K562 (cell line): ENCODE results near the gene INS. TPM values are rescaled to one million over a fixed set of nuclear protein-coding genes. Genes with fewer than 3 reads are reported as not detected.

Source experiments
- ATAC-seq: fragments of 200-7000 bp; cut with Tn5 transposase; 3 replicates; pipeline ENCODE4 v1.9.1; 2020; ENCODE audit warnings: moderate library complexity
- BruUV-seq: library from RNA; stranded (reverse); fragments of 400-500 nt; replicated peaks from 2 replicates; lab custom pipeline; 2021; lab: Mats Ljungman, UMichigan
- CTCF ChIA-PET: fragments of 300-600 bp; formaldehyde crosslinking; extraction: SDS; loops from one replicate; lab custom pipeline; 2021; ENCODE audit warnings: low intra/inter-chr PET ratio; lab: Yijun Ruan, JAX
- POLR2A ChIA-PET: fragments of 300-600, 350-650 bp; sonication (Branson Sonifier 250); formaldehyde crosslinking; extraction: SDS; loops from one replicate; lab custom pipeline; 2021; ENCODE audit warnings: antibody characterized with exemption, inconsistent platforms; lab: Yijun Ruan, JAX
- DNase-seq, 4 experiments: peaks; one replicate each; pipeline versions ENCODE4 v3.0.0 to v3.0.0-alpha.2; 2011 to 2018; ENCODE audit warnings: low spot score in 3 of 4, mixed read lengths in 3 of 4; ENCODE audit errors: extremely low read depth in 1 of 4
- FAIRE-seq: peaks from 2 replicates; lab custom pipeline; 2011; peaks lifted over from hg19 to GRCh38; lab: Jason Lieb, UNC
- H2AFZ ChIP-seq: 2 replicates; pipeline ENCODE4 v1.6.0; 2011; ENCODE audit warnings: low read depth, low read length, control low read depth, inconsistent platforms
- H3K27ac ChIP-seq: fragments of 200-600 bp; 3 replicates; pipeline ENCODE4 v1.8.0; 2011; ENCODE audit warnings: low read depth, mild to moderate bottlenecking, control low read depth, inconsistent platforms, low read length, moderate library complexity, mixed read lengths; ENCODE audit errors: extremely low read depth
- H3K27me3 ChIP-seq, 2 experiments: fragments of 300-600 bp in 1 of 2; 2 replicates in 1 of 2; 3 replicates in 1 of 2; pipeline versions ENCODE4 v1.6.0 to v1.8.0; 2011; ENCODE audit warnings: inconsistent platforms in 2 of 2, low read length in 2 of 2, mild to moderate bottlenecking in 1 of 2, mixed read lengths in 1 of 2, moderate library complexity in 1 of 2; ENCODE audit not compliant: control insufficient read depth in 2 of 2, insufficient read depth in 2 of 2
- H3K36me3 ChIP-seq: fragments of 300-600 bp; 3 replicates; pipeline ENCODE4 v1.8.0; 2011; ENCODE audit warnings: mild to moderate bottlenecking, low read length, inconsistent platforms; ENCODE audit not compliant: control insufficient read depth, insufficient read depth
- H3K4me1 ChIP-seq, 2 experiments: fragments of 200-600 bp in 1 of 2; replicated peaks in 1 of 2; 2 replicates in 1 of 2; 3 replicates in 1 of 2; pipeline versions ENCODE4 v1.5.1 to v1.8.0; 2011; ENCODE audit warnings: inconsistent platforms in 2 of 2, low read length in 2 of 2, mild to moderate bottlenecking in 1 of 2, mixed read lengths in 1 of 2, moderate library complexity in 1 of 2; ENCODE audit not compliant: control insufficient read depth in 2 of 2, insufficient read depth in 2 of 2
- H3K4me2 ChIP-seq: 2 replicates; pipeline ENCODE4 v1.6.1; 2011; ENCODE audit warnings: low read length, control low read depth, inconsistent platforms, mixed read lengths; ENCODE audit not compliant: insufficient read depth
- H3K4me3 ChIP-seq: fragments of 200-600 bp; sonication (generic), shearing (Covaris generic); 2 replicates; pipeline ENCODE4 v1.5.1; 2016; ENCODE audit warnings: control low read depth, inconsistent platforms
- H3K79me2 ChIP-seq: fragments of 200-600 bp; 3 replicates; pipeline ENCODE4 v1.8.0; 2011; ENCODE audit warnings: low read length, inconsistent platforms; ENCODE audit not compliant: control insufficient read depth, insufficient read depth
- H3K9ac ChIP-seq, 2 experiments: 2 replicates each; pipeline versions ENCODE4 v1.6.0 to v1.6.1; 2011; ENCODE audit warnings: low read depth in 2 of 2, low read length in 2 of 2, control low read depth in 1 of 2, inconsistent platforms in 1 of 2, mild to moderate bottlenecking in 1 of 2, mixed read lengths in 1 of 2; ENCODE audit not compliant: insufficient read depth in 1 of 2
- H3K9me1 ChIP-seq: one replicate; pipeline ENCODE4 v1.6.0; 2011; ENCODE audit warnings: inconsistent platforms, mild to moderate bottlenecking, low read length, moderate library complexity; ENCODE audit not compliant: control insufficient read depth, insufficient read depth
- H3K9me3 ChIP-seq: replicated peaks from 2 replicates; pipeline ENCODE4 v1.5.1; 2011; ENCODE audit warnings: low read depth, low read length, inconsistent platforms; ENCODE audit not compliant: control insufficient read depth, insufficient read depth
- H4K20me1 ChIP-seq: replicated peaks from 2 replicates; pipeline ENCODE4 v1.6.1; 2011; ENCODE audit warnings: low read length, inconsistent platforms, mixed read lengths; ENCODE audit not compliant: control insufficient read depth, insufficient read depth
- ARHGAP35 ChIP-seq: fragments of 450-650 bp; IDR thresholded peaks from 2 replicates; pipeline ENCODE4 v1.6.1; 2018; ENCODE audit not compliant: partially characterized antibody
- CBX8 ChIP-seq: fragments of 200-600 bp; sonication (generic); IDR thresholded peaks from 2 replicates; pipeline ENCODE4 v1.6.1; 2012; ENCODE audit warnings: borderline replicate concordance, mixed run types, low read depth, mild to moderate bottlenecking, moderate library complexity, mixed read lengths, low read length, control low read depth, inconsistent platforms; ENCODE audit not compliant: poor library complexity, severe bottlenecking; ENCODE audit errors: extremely low read depth
- COPS2 ChIP-seq: fragments of 450-650 bp; conservative IDR thresholded peaks from 2 replicates; pipeline ENCODE4 v1.6.1; 2016; ENCODE audit warnings: mild to moderate bottlenecking, moderate library complexity
- FOXK1 ChIP-seq: sonication (generic); formaldehyde crosslinking; IDR thresholded peaks from 2 replicates; pipeline ENCODE4 v1.8.0; 2022; ENCODE audit warnings: missing genetic modification reagents, mild to moderate bottlenecking, borderline replicate concordance
- HNRNPL ChIP-seq: fragments of 200-400 bp; formaldehyde crosslinking; IDR thresholded peaks from 2 replicates; pipeline ENCODE4 v1.6.1; 2017; ENCODE audit warnings: low read depth, mild to moderate bottlenecking, low read length
- L3MBTL2 ChIP-seq: fragments of 450-650 bp; IDR thresholded peaks from 2 replicates; pipeline ENCODE4 v1.6.1; 2016; ENCODE audit warnings: mild to moderate bottlenecking, moderate library complexity
- PHB ChIP-seq: fragments of 250-450 bp; sonication (Bioruptor Pico); IDR thresholded peaks from 2 replicates; pipeline ENCODE4 v1.5.0; 2021
- ZBTB12 ChIP-seq: fragments of 250-450 bp; sonication (Bioruptor Pico); IDR thresholded peaks from 2 replicates; pipeline ENCODE4 v1.4.0; 2020
- WGBS: fragments of 100-300 bp; shearing (Covaris generic); methylation state at CpG from one replicate; pipeline ENCODE4 v1.1.6; 2016; ENCODE audit warnings: low coverage, mixed read lengths; ENCODE audit not compliant: insufficient coverage; ENCODE audit errors: missing lambda C conversion rate; 5-methylcytosine and 5-hydroxymethylcytosine counted together
- in situ Hi-C: fragments of 300-500 bp; cut with MboI; formaldehyde crosslinking; loops from 4 replicates; pipeline ENCODE4 v1.15.0; 2018; ENCODE audit warnings: inconsistent platforms, mixed read lengths
- intact Hi-C: fragments of 100-400 bp; cut with micrococcal nuclease; formaldehyde crosslinking; loops from 2 replicates; pipeline ENCODE4 v1.14.2; 2022
- polyA plus RNA-seq, 8 experiments: library from polyadenylated mRNA; depleted of rRNA in 4 of 8; stranded (reverse) in 5 of 8; unstranded in 3 of 8; fragments of >200 nt; fragmentation: Nextera tagmentation in 2 of 8; fragmentation: Illumina TruSeq in 1 of 8; extraction: Ambion mirVana in 2 of 8; extraction: Trizol in 1 of 8; gene quantifications; 2 replicates each; pipeline versions ENCODE4 v1.2.1 to v1.2.3, GENCODE V29; 2011 to 2014; ENCODE audit warnings: inconsistent platforms in 1 of 8, missing spikeins in 1 of 8
- total RNA-seq, 7 experiments: library from RNA; depleted of rRNA in 6 of 7; stranded (reverse); fragments of >200 nt in 6 of 7; fragmentation: Illumina TruSeq in 2 of 7; extraction: Trizol in 2 of 7; gene quantifications; 2 replicates each; pipeline versions ENCODE4 v1.2.1 to v1.2.3, GENCODE V29; 2011 to 2021; ENCODE audit warnings: low replicate concordance in 1 of 7

The INS gene
- total and polyA plus RNA-seq, 9 of the 15 experiments (the other 6 are each of a cell fraction or from before 2014, with no cell fraction given), result not detected

GRCh38 chr11:2203440-2204259 lies 42.6 kb upstream of the INS start:
- no peak for FAIRE-seq
- WGBS, result 11% methylated on average over 14 of the region's 23 CpGs

More at GRCh38 chr11:2203440-2204259, 42.6 kb upstream of the INS start:
- no TSS peak for BruUV-seq
- DNase-seq, result peak in 1 of 4 experiments; percentile 38
- TF ChIP-seq FOXK1 (CRISPR knock-in tag), result no peak
- TF ChIP-seq L3MBTL2, result no peak
- TF ChIP-seq HNRNPL, result no peak
- TF ChIP-seq ARHGAP35, result no peak
- no peak for TF ChIP-seq PHB (CRISPR knock-in tag)
- TF ChIP-seq CBX8, result no peak
- TF ChIP-seq ZBTB12 (CRISPR knock-in tag), result no peak
- TF ChIP-seq COPS2, result no peak
- Histone ChIP-seq H3K4me2 (no peak overlapping the region), H3K36me3 (no peaks in the 10 kb centered on the region), H3K9me3 (no peaks in the 10 kb centered on the region), H3K4me1 (peaks cover 0 to 42% of the 10 kb centered on the region in 2 experiments; a peak in 2 of 5 replicates), H3K27me3 (peaks cover 9 to 36% of the 10 kb centered on the region in 2 experiments), H3K9me1 (no peaks in the 10 kb centered on the region), H3K79me2 (no peaks in the 10 kb centered on the region), H3K4me3 (no peak overlapping the region), H4K20me1 (no peaks in the 10 kb centered on the region; the same call in none of the 2 replicates), H2AFZ (no peak overlapping the region), H3K9ac (0 out of 4 replicates have a peak overlapping the region, but pooled peaks of 1 of the 2 experiments have one; percentile 26), H3K27ac (no peak overlapping the region)
- intact Hi-C loops (no loop called here), in situ Hi-C loops (loop anchor here (5.0 to 10.0 kb wide), 3 partner anchors 94 to 311 kb away; no protein-coding TSS in a partner anchor)
- ChIA-PET CTCF (no interaction called here), POLR2A (interaction anchor here (0.6 kb wide), 2 partner anchors 14 to 19 kb away, joined by 3 read pairs; no protein-coding TSS in a partner anchor)
- ATAC-seq, result no peak
